HCT116 (cell line): ENCODE data around the gene ASPHD2. TPM values are rescaled to one million over a fixed set of nuclear protein-coding genes. Genes with fewer than 3 reads are reported as not detected.

Source experiments
- ATAC-seq: fragments of 200-7000 bp; cut with Tn5 transposase; 2 replicates; pipeline ENCODE4 v1.9.1; 2020; ENCODE audit warnings: mild to moderate bottlenecking, moderate library complexity
- BruUV-seq: library from RNA; stranded (reverse); fragments of 400-500 nt; replicated peaks from 2 replicates; lab custom pipeline; 2021; lab: Mats Ljungman, UMichigan
- CTCF ChIA-PET: fragments of 300-600 bp; sonication (Branson Sonifier 250); formaldehyde crosslinking; loops from one replicate; lab custom pipeline; 2021; ENCODE audit warnings: antibody characterized with exemption; lab: Charles Lee
- POLR2A ChIA-PET: fragments of 300-600, 350-600 bp; sonication (Branson Sonifier 250); formaldehyde crosslinking; loops from one replicate; lab custom pipeline; 2021; ENCODE audit warnings: antibody characterized with exemption; lab: Charles Lee
- RAD21 ChIA-PET, 2 experiments: fragments of 300-600 bp; sonication (Branson Sonifier 250); formaldehyde crosslinking; loops; one replicate each; lab custom pipeline; 2023; ENCODE audit warnings: low total read pairs in 2 of 2; ENCODE audit not compliant: uncharacterized antibody in 2 of 2, unreplicated experiment in 2 of 2, low non-redundant PET in 1 of 2; lab: Charles Lee
- DNase-seq: peaks from one replicate; pipeline ENCODE4 v3.0.0-alpha.2; 2010; ENCODE audit warnings: low read depth, low spot score
- H2AFZ ChIP-seq: fragments of 200-600 bp; shearing (Covaris generic), sonication (generic); 2 replicates; pipeline ENCODE4 v1.6.1; 2017; ENCODE audit warnings: low read depth, mixed run types, mixed read lengths, antibody characterized with exemption, low read length; ENCODE audit not compliant: poor library complexity, severe bottlenecking
- H3K27ac ChIP-seq: 2 replicates; pipeline ENCODE4 v1.5.1; 2012; ENCODE audit warnings: low read depth, low read length
- H3K27me3 ChIP-seq: fragments of 200-600 bp; sonication (generic); 2 replicates; pipeline ENCODE4 v1.6.1; 2016; ENCODE audit warnings: mixed run types, low read length, mixed read lengths; ENCODE audit not compliant: insufficient read depth
- H3K36me3 ChIP-seq, 2 experiments: fragments of 200-500 bp in 1 of 2; fragments of 200-600 bp in 1 of 2; sonication (Bioruptor generic) in 1 of 2; sonication (generic) in 1 of 2; 2 replicates each; pipeline versions ENCODE4 v1.5.1 to v1.6.1; 2014 to 2016; ENCODE audit warnings: low read length in 2 of 2, inconsistent platforms in 1 of 2, mixed read lengths in 1 of 2, mixed run types in 1 of 2; ENCODE audit not compliant: insufficient read depth in 2 of 2, control insufficient read depth in 1 of 2
- H3K4me1 ChIP-seq, 2 experiments: fragments of 200-600 bp in 1 of 2; sonication (generic) in 1 of 2; 2 replicates each; pipeline versions ENCODE4 v1.5.1 to v1.6.1; 2012 to 2017; ENCODE audit warnings: low read length in 2 of 2, inconsistent platforms in 1 of 2, mild to moderate bottlenecking in 1 of 2, mixed read lengths in 1 of 2, mixed run types in 1 of 2, moderate library complexity in 1 of 2; ENCODE audit not compliant: insufficient read depth in 2 of 2, control insufficient read depth in 1 of 2
- H3K4me2 ChIP-seq: fragments of 200-600 bp; sonication (generic); 2 replicates; pipeline ENCODE4 v1.6.1; 2017; ENCODE audit warnings: mixed run types, low read length, mixed read lengths
- H3K4me3 ChIP-seq, 2 experiments: fragments of 200-600 bp in 1 of 2; sonication (generic) in 1 of 2; replicated peaks in 1 of 2; 2 replicates each; pipeline ENCODE4 v1.5.1; 2011 to 2016; ENCODE audit warnings: low read length in 2 of 2, control low read depth in 1 of 2, low read depth in 1 of 2, mild to moderate bottlenecking in 1 of 2, mixed read lengths in 1 of 2, mixed run types in 1 of 2
- H3K79me2 ChIP-seq: fragments of 200-600 bp; sonication (generic); 2 replicates; pipeline ENCODE4 v1.6.1; 2017; ENCODE audit warnings: mild to moderate bottlenecking, mixed run types, low read length, moderate library complexity, mixed read lengths; ENCODE audit not compliant: insufficient read depth
- H3K9ac ChIP-seq: fragments of 200-600 bp; sonication (generic); 2 replicates; pipeline ENCODE4 v1.6.1; 2016; ENCODE audit warnings: low read length, mixed read lengths
- H3K9me2 ChIP-seq: fragments of 200-600 bp; sonication (generic), shearing (Covaris generic); 2 replicates; pipeline ENCODE4 v1.6.1; 2017; ENCODE audit warnings: mixed run types, mild to moderate bottlenecking, moderate library complexity; ENCODE audit not compliant: insufficient read depth
- H3K9me3 ChIP-seq, 2 experiments: fragments of 200-500 bp in 1 of 2; fragments of 200-600 bp in 1 of 2; sonication (Bioruptor generic) in 1 of 2; sonication (generic) in 1 of 2; 2 replicates each; pipeline ENCODE4 v1.6.1; 2014 to 2017; ENCODE audit warnings: low read length in 2 of 2, mixed read lengths in 2 of 2, inconsistent platforms in 1 of 2, low read depth in 1 of 2, mild to moderate bottlenecking in 1 of 2, mixed run types in 1 of 2, moderate library complexity in 1 of 2; ENCODE audit not compliant: control insufficient read depth in 1 of 2, insufficient read depth in 1 of 2
- H4K20me1 ChIP-seq: fragments of 200-600 bp; sonication (generic), shearing (Covaris generic); 2 replicates; pipeline ENCODE4 v1.6.1; 2017; ENCODE audit warnings: mixed run types, mild to moderate bottlenecking, moderate library complexity; ENCODE audit not compliant: insufficient read depth
- CEBPB ChIP-seq: IDR thresholded peaks from 2 replicates; pipeline ENCODE4 v1.6.1; 2012; ENCODE audit warnings: low read depth
- CTCF ChIP-seq, 3 experiments: fragments of 200-600 bp in 1 of 3; sonication (generic) in 1 of 3; IDR thresholded peaks in 2 of 3; conservative IDR thresholded peaks in 1 of 3; 2 replicates each; pipeline ENCODE4 v1.5.1; 2012 to 2017; ENCODE audit warnings: low read depth in 2 of 3, low read length in 2 of 3, antibody characterized with exemption in 1 of 3, borderline replicate concordance in 1 of 3, control low read depth in 1 of 3, mild to moderate bottlenecking in 1 of 3, mixed read lengths in 1 of 3, mixed run types in 1 of 3, moderate library complexity in 1 of 3; ENCODE audit not compliant: insufficient read depth in 1 of 3
- EGR1 ChIP-seq: IDR thresholded peaks from 2 replicates; pipeline ENCODE4 v1.6.1; 2012; ENCODE audit warnings: low read depth
- FOSL1 ChIP-seq: IDR thresholded peaks from 2 replicates; pipeline ENCODE4 v1.6.1; 2012; ENCODE audit warnings: low read depth
- MAX ChIP-seq: IDR thresholded peaks from 2 replicates; pipeline ENCODE4 v1.6.1; 2012
- POLR2A ChIP-seq: IDR thresholded peaks from 2 replicates; pipeline ENCODE4 v1.7.0; 2011; ENCODE audit warnings: borderline replicate concordance; ENCODE audit not compliant: insufficient read depth, insufficient read length; ENCODE audit errors: extremely low read depth
- POLR2AphosphoS5 ChIP-seq: IDR thresholded peaks from 2 replicates; pipeline ENCODE4 v1.6.1; 2011; ENCODE audit warnings: mild to moderate bottlenecking, low read depth, low read length, moderate library complexity
- RAD21 ChIP-seq: IDR thresholded peaks from 2 replicates; pipeline ENCODE4 v1.6.1; 2012; ENCODE audit warnings: low read depth, mild to moderate bottlenecking
- REST ChIP-seq: IDR thresholded peaks from 2 replicates; pipeline ENCODE4 v1.6.1; 2012; ENCODE audit warnings: low read depth
- SIN3A ChIP-seq: IDR thresholded peaks from 2 replicates; pipeline ENCODE4 v1.6.1; 2012; ENCODE audit warnings: low read depth
- SRF ChIP-seq: IDR thresholded peaks from 2 replicates; pipeline ENCODE4 v1.6.1; 2012; ENCODE audit warnings: low read depth
- YY1 ChIP-seq: IDR thresholded peaks from 2 replicates; pipeline ENCODE4 v1.6.1; 2011; ENCODE audit warnings: low read length, low read depth, moderate library complexity, mild to moderate bottlenecking; ENCODE audit not compliant: insufficient replicate concordance; ENCODE audit errors: extremely low read depth
- ZFX ChIP-seq: fragments of 450-650 bp; IDR thresholded peaks from 2 replicates; pipeline ENCODE4 v1.6.1; 2017
- ZNF274 ChIP-seq: fragments of 200-500 bp; sonication (Bioruptor generic); IDR thresholded peaks from 2 replicates; pipeline ENCODE4 v1.6.1; 2014; ENCODE audit warnings: mild to moderate bottlenecking, low read depth, low read length, inconsistent platforms
- intact Hi-C: fragments of 100-400 bp; cut with micrococcal nuclease; formaldehyde crosslinking; loops from 2 replicates; pipeline ENCODE4 v1.10.0; 2022
- total RNA-seq: library from RNA; stranded (reverse); gene quantifications from one replicate; pipeline ENCODE4 v1.2.1, GENCODE V29; 2021; ENCODE audit not compliant: unreplicated experiment
- TF ChIP-seq, protein P1 (sequence below): IDR thresholded peaks from 2 replicates; pipeline ENCODE4 v1.6.1; 2011; ENCODE audit warnings: mild to moderate bottlenecking, low read length, moderate library complexity; ENCODE audit not compliant: insufficient replicate concordance; ENCODE audit errors: extremely low read depth
- TF ChIP-seq, protein P2 (sequence below): IDR thresholded peaks from 2 replicates; pipeline ENCODE4 v1.6.1; 2012

The ASPHD2 gene
- total RNA-seq, 1 experiment from 2014 or later = 4.1 TPM

DNA sequence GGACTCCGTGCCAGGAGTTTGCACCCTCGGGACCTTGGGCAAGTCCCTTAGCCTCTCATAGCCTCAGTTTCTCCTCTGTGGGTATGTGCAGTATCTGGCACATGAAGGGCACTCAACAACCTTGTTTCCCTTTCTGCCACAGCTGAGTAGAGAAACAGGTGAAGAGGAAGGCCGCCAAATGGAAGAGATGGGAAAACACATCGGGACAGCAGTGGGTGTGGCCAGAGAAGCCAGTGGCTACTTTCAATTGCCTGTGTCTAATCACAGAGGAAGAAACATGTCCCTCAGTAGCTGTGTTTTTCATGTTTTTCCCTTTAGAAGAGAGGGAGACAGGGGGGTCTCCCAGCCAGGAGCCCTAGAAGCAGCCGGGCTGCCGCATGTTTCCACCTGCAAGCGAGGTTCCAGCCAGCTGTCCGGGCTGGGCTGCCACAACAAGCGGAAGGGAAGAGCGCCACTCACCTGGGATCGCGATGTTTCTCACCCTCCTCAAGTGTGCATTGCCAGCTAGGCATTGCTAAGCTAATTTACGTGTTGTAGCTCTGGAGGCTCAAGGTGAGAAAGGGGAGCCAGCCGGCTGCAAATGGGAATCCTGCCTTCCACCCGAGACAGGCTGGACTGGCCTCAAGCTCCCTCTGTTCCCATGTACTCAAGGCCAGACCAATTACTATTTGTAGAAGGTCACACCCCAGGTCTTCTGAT lies 16.7 kb downstream of the ASPHD2 start:
- no peaks in the 10 kb centered on the region; a peak in 1 of 4 replicates for H3K36me3 ChIP-seq
- DNase-seq = no peak
- POLR2A ChIA-PET = no interaction called here
- no peak for ATAC-seq
- H3K4me2 ChIP-seq = no peak overlapping the region
- H3K27ac ChIP-seq = no peak overlapping the region
- no peak for TF ChIP-seq RAD21
- TF ChIP-seq CTCF (IDR thresholded peaks at IDR 0.05 in 2 of 3, conservative IDR thresholded peaks at IDR 0.05 in 1 of 3; ENCODE audit: borderline replicate concordance in 1 of 3, insufficient read depth in 1 of 3, low read depth in 2 of 3, low read length in 2 of 3) = no peak
- TF ChIP-seq SIN3A = no peak
- TF ChIP-seq ZNF274 = no peak
- no peak for TF ChIP-seq EGR1
- TF ChIP-seq, protein P1, sequence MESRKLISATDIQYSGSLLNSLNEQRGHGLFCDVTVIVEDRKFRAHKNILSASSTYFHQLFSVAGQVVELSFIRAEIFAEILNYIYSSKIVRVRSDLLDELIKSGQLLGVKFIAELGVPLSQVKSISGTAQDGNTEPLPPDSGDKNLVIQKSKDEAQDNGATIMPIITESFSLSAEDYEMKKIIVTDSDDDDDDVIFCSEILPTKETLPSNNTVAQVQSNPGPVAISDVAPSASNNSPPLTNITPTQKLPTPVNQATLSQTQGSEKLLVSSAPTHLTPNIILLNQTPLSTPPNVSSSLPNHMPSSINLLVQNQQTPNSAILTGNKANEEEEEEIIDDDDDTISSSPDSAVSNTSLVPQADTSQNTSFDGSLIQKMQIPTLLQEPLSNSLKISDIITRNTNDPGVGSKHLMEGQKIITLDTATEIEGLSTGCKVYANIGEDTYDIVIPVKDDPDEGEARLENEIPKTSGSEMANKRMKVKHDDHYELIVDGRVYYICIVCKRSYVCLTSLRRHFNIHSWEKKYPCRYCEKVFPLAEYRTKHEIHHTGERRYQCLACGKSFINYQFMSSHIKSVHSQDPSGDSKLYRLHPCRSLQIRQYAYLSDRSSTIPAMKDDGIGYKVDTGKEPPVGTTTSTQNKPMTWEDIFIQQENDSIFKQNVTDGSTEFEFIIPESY = no peak
- TF ChIP-seq CEBPB = no peak
- TF ChIP-seq FOSL1 = no peak
- TF ChIP-seq POLR2A = no peak
- TF ChIP-seq POLR2AphosphoS5 = no peak
- no peak for TF ChIP-seq REST
- no peak for TF ChIP-seq YY1
- TF ChIP-seq MAX = no peak
- TF ChIP-seq, protein P2, sequence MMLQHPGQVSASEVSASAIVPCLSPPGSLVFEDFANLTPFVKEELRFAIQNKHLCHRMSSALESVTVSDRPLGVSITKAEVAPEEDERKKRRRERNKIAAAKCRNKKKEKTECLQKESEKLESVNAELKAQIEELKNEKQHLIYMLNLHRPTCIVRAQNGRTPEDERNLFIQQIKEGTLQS = no peak
- TF ChIP-seq ZFX = no peak
- no peak for TF ChIP-seq SRF
- RAD21 ChIA-PET = no interaction called here
- intact Hi-C loops = no loop called here
- no peak overlapping the region for H3K4me3 ChIP-seq
- H3K27me3 ChIP-seq = no peaks in the 10 kb centered on the region
- H3K79me2 ChIP-seq = no peaks in the 10 kb centered on the region
- H2AFZ ChIP-seq = no peak overlapping the region
- H3K9ac ChIP-seq = no peak overlapping the region
- H3K9me2 ChIP-seq = no peaks in the 10 kb centered on the region
- H3K4me1 ChIP-seq = no peaks in the 10 kb centered on the region
- no TSS peak for BruUV-seq
- no peaks in the 10 kb centered on the region for H4K20me1 ChIP-seq
- CTCF ChIA-PET = no interaction called here
- no peaks in the 10 kb centered on the region for H3K9me3 ChIP-seq
